HG03159 (cell line): Measurements from ENCODE around the gene CABLES2.
"Not testable (repeated sequence)": the region's sequence is repeated elsewhere in the genome, so short reads cannot be mapped to it uniquely, and the experiment has no call there.

Experiments used
- ATAC-seq: cut with Tn5 transposase; IDR thresholded peaks from one replicate; pipeline ENCODE4 v1.9.1; 2021; ENCODE audit warnings: mild to moderate bottlenecking, moderate library complexity; ENCODE audit not compliant: unreplicated experiment

CABLES2 gene

GRCh38 chr20:62373631-62374179 is 33.4 kb downstream of the CABLES2 start:
- ATAC-seq, result not testable (repeated sequence)

GRCh38 chr20:62372042-62372993 is 34.8 kb downstream of the CABLES2 start:
- ATAC-seq, result no peak

GRCh38 chr20:62371588-62372041 is 35.5 kb downstream of the CABLES2 start:
- ATAC-seq, result no peak

DNA sequence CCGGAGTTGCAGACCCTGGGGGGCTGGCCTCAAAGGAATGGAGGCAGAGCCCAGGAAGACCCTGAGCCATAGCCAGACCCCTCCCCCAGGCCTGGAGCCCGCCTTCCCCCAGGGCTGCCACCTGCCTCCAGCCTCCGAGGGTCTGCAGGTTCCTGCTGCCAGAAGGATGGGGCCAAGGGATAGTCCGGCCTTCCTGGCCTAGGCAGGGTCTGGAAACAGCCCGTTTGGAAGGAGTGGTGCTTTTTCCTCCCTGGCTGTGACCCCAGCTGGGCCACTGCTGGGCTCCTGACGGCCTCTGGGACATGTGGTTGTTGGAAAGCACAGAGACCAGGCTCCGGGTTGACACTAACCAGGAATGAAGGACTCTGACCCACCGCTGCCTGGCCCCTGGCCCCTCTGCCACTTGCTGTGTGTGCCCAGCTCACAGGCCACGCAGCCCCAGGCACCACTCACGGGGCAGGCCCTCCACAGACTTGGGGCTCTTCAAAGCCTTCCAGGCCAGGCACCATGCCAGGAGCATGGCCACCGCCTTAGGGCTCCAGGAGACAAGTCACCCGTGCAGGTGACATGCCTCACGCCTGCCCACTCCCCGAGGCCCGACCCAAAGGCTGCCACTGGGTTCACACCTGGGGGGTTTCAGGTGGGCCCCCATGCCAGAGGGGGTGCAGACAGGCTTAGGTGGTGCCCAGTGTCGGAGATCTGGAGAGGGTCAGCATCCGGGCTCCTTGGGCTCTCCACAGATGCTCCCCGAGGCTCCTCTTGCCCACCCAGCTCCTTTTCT is 36.1 kb downstream of the CABLES2 start:
- ATAC-seq, result no peak

DNA sequence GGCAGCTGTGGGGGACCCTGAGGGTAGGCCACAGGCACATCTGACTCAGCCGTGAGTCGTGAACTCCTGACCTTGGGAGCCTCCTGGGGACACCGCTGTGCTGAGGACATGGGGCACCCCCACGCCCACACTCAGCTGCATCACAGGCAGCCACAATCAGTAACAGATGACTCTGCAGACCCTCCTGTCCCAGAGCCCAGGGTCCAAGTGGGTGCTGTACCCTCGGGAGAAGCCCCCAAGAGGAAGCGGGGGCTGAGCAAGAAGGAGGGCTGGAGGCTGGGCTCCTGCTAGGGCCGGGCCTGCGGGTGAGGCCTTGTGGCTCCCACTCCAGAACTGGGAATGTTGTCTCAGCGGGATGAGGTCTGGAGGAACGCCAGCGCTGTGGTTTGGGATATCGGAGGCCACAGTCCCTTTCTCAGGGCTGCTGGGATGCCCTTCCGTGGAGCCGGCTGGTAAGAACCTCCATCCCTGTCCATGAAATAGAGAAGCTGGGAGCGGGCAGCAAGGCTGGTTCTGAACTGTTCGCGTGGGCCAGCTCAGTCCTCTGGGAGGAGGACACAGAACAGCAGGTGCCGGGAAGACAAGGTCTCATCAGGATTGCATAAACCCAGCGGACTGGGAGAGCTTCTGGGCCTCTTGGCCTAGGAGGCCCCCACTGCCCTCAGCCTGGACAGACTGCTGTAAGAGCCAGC is 36.8 kb downstream of the CABLES2 start:
- no peak for ATAC-seq

GRCh38 chr20:62369815-62370114 is 37.3 kb downstream of the CABLES2 start:
- ATAC-seq, result no peak

GRCh38 chr20:62368976-62369814 is 37.9 kb downstream of the CABLES2 start:
- no peak for ATAC-seq

DNA sequence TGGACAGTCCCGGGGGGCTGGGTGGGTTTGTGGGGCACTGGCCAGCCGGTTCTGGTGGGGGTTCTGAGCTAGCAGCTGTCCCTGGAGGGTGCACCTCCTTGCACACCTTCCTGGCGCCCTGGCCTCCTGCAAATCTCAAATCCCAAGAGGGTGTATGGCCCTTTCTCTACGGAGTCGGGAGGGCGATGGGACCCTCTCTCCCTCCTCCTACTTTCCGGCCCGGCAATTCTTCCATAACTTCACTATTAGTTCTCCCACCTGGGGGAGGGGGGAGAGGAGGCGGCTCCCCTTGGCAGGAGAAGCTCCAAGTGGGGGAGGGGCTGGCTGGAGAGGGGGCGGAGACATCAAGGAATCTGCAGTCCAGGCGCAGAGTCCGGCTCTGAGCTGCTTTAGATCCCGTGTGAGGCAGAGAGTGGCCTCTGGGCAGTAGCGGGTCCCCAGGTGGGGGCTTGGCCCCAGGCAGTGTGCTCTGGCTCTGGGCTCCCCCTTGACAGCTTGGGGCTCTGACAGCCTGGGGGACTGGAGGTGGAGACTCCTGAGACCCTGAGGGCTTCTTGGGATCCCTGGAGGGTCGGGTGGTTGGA is 38.6 kb downstream of the CABLES2 start:
- ATAC-seq, result no peak

DNA sequence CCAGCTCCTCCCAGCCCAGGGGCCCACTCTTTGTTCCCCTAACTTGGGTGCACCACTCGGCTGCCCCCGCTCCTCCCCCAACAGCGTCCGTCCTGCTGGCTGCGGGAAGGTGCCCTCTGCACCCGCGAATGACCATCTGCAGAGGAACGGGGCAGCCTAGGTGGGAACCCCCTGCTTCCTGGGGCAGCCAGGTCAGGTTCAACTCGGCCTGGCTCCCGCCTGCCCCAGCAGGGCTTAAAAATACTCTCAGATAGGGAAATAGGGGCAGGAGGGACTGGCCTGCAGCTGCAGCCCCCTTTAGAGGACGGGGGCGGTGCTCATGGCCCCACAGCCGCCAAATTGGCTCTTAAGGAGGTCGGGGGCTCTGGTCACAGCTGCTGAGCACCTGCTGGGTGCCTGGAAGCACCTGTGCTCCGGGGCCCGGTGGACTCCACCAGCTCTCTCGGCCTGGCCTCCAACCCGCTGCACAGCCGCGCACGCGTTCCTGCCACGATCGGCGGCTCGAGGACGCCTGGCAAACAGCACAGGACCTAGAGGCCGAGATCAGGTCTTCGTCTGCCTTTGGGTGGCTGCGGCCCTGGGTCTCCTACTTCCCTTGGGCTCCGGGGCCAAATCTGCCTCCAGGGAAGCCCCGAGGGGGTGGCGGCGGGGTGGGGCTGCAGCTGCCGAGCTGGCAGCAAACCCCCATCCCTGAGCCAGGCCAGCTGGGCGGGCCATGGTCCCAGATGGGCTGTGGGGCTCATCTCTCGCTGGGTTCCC is 39.3 kb downstream of the CABLES2 start:
- ATAC-seq, result no peak

DNA sequence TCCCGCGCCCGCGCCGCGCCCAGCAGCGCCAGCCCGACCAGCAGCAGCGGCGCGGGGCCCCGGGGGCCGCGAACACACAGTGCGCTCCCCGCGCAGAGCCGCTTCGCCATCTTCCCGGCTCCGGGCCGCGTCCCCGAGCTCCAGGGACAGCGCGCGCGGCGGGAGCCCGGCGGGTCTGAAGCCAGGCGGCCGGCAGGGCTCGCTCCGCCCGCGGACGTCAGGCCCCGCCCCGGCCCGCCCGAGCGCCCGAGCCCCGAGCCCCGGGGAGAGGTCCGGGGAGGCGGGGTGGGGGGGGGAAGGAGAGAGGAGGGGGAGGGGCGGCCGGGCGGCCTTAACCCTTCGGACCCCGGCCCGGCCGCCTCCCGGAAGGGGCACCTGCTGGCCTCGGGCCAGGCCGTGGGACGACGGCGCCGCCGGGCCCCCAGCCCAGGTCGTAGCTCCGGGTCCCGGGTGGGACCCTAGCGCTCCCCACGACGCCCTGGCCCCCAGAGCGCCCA is 39.9 kb downstream of the CABLES2 start, which contains the start of gene LAMA5:
LAMA5 (minus strand) TSS at position 177 of the 497 bp plus-strand sequence; CDS start at position 110, 67 bp downstream.
- ATAC-seq, result no peak

DNA sequence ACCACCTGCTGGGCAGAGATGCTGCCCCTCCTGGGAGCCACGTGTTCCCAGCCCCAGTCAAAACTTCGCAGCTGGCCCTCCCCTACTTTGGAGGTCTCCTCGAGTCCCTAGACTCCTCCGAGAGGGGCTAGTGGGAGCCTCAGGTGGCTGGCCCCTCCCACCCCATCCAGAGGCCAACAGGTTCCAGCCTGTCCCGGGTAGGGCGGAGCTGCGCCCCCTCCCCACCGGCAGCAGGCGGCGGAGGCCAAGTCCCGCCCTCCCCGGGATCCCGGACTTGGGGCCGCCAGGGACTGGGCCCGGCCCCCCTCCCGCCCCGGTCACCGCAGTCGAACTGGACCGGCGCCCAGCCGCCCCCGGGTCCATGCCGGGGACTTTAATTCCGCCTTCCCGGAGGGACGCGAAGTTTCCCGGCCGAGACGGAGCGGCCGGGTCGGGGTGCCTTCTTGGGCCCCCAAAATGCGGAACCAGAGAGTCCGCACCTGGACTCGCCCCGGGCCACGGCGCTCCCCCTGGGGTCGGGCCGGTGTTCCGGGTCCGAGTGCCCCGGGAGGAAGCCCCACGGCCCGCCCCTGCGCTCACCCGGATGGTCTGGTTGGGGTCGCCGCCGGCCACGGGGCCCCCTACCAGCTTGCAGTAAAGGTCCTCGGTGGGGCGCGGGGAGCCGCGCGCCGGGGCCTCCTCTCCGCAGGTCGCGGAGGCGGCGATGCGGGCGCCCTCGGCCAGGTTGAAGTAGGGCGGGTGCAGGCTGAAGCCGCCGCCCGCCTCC is 40.5 kb downstream of the CABLES2 start:
- no peak for ATAC-seq

DNA sequence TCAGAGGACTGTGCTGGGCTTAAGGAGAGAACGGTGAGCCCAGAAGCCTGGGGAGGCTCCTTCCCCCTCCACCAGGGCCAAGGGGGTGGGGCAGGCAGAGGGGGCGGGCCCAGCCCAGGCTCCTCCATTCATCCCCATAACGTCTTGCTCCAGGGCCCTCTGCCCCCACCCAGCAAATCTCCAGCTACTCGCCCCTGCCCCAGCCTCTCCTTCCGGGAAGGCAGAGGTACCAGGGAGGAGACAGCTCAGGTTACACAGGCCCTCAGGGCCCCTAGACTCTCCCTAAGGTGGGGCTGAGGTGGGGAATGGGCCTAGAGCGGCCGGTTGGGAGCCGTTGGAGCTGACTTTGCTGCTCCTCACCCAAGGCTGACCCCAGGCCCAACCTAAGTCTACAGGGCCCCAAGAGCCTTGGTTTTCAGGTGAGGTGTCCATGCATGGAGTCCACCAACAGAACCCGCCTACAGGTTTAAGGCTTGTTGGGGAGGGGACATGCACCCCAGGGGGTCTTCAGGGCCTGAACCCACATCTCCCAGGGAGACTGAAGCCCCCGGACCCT is 41.2 kb downstream of the CABLES2 start:
- ATAC-seq, result no peak

- ATAC-seq, result no peak
These were observed 42.0 kb downstream of the CABLES2 start for GRCh38 chr20:62364911-62365736.

DNA sequence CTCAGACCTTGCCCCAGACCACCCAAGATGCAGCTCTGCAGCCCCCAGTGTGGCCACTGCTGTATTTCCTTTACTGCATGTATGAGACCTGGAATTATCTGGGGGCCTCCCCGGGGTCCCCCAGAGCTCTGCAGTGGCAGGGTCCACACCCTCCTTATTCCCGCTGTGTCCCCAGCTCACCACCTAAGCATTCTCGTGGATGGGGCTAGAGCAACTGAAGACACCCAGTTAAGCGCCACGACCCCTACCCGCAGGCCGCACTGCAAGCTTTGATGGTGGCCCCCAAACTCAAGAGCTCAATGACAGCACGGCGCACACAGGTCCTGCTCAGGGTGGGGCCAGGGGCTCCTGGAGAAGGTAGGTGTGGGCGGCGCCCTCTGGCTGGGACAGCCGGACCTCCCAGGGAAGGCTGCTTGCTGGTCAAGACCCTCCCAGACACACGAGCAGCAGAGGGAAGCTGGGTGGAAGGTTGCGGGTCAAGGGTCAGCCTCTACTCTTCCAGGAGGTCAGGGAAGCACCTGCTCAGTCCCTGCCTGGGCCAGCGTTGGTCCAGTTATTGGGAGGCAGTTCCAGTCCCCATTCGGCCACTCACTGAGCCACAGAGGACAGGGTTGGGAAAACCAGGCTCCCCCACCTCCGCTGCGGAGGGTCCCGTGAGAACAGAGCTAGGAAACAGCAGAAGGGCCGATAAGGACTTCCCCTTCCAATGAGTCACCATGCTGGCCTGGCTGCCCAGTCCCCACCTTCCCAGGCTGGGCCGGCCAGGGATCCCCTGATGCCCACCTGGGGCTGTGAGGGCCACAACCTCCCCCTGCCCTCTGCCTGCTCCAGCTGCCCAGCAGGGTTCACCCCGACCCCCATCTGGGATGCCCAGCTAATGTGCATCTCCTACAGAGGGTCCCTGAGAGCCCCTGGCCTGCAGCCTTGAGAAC is 42.9 kb downstream of the CABLES2 start:
- ATAC-seq, result no peak

- no peak for ATAC-seq
These were observed 43.8 kb downstream of the CABLES2 start for GRCh38 chr20:62362991-62363919.
